ENCODE data around the gene KIRREL3. TPM values are rescaled to one million over a fixed set of nuclear protein-coding genes. Genes with fewer than 3 reads are reported as not detected.

KIRREL3 gene
- total and polyA plus RNA-seq, 2 of the 8 experiments (the other 6 are each of a cell fraction or from before 2014, with no cell fraction given), result 0.29 to 0.32 TPM

DNA sequence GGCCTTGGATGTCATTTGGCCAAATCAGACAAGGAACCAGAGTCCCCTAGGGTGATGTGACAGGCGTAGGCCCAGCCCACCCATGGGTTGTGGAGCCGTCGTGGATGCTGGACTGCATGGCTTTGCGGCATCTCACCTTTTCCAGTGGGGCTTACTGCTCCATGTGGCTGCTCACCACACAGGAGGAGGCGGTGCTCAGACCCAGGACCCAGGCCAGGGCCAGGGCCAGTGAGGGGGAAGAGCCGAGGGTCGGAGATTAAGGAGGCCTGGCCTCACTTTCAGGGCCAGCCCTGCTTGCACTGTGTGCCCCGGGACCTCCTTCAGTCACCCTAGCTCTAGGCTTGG, 539.5 kb downstream of the KIRREL3 start:
- Histone ChIP-seq H4K91ac (replicated peaks; ENCODE audit: insufficient read length, low read length) (no peak overlapping the region), H3K23me2 (ENCODE audit: low read depth, low read length) (peaks cover 5% of the 10 kb centered on the region; the same call in 1 of the 2 replicates), H3K56ac (replicated peaks; ENCODE audit: insufficient read length, low read depth, low read length) (no peak overlapping the region), H3K9ac (replicated peaks in 1 of 4; ENCODE audit: extremely low read depth in 1 of 4, low read depth in 3 of 4, low read length in 3 of 4) (no peak overlapping the region), H2BK15ac (ENCODE audit: low read length) (no peak overlapping the region), H2AFZ (ENCODE audit: low read length) (no peak overlapping the region), H3K36me3 (ENCODE audit: control insufficient read depth in 2 of 4, insufficient read depth in 4 of 4, low read length in 3 of 4) (no peaks in the 10 kb centered on the region), H3K4me3 (ENCODE audit: extremely low read depth in 1 of 4, insufficient read depth in 2 of 4, low read depth in 3 of 4, low read length in 4 of 4) (no peak overlapping the region), H4K8ac (ENCODE audit: extremely low read depth, insufficient read depth, low read length) (no peak overlapping the region), H2BK12ac (ENCODE audit: low read depth, low read length) (no peak overlapping the region), H3K4ac (replicated peaks; ENCODE audit: insufficient read length, low read depth, low read length) (no peak overlapping the region), H2AK5ac (ENCODE audit: low read depth, low read length) (no peak overlapping the region), H2BK20ac (ENCODE audit: low read length) (no peak overlapping the region), H2BK120ac (replicated peaks; ENCODE audit: low read depth, low read length) (no peak overlapping the region), H3K79me2 (ENCODE audit: control insufficient read depth in 1 of 2, insufficient read depth in 2 of 2, low read length in 2 of 2) (no peaks in the 10 kb centered on the region), H3K18ac (ENCODE audit: extremely low read depth, low read length) (no peak overlapping the region), H3K27ac (ENCODE audit: low read depth, low read length) (no peak overlapping the region), H3K79me1 (ENCODE audit: low read depth, low read length) (no peaks in the 10 kb centered on the region), H4K20me1 (replicated peaks in 1 of 2; ENCODE audit: control insufficient read depth in 1 of 2, insufficient read depth in 2 of 2, low read length in 2 of 2) (peaks cover 0 to 2% of the 10 kb centered on the region in 2 experiments), H3K9me3 (ENCODE audit: insufficient read depth in 2 of 2, low read depth in 1 of 2, low read length in 1 of 2) (no peaks in the 10 kb centered on the region), H4K5ac (ENCODE audit: insufficient read length, low read depth, low read length) (no peak overlapping the region), H3K27me3 (replicated peaks in 1 of 4; ENCODE audit: control insufficient read depth in 3 of 4, extremely low read depth in 1 of 4, insufficient read depth in 3 of 4, low read length in 3 of 4) (peaks cover 0 to 2% (median 0%) of the 10 kb centered on the region in 4 experiments; a peak in 1 of 7 replicates), H3K4me1 (replicated peaks in 1 of 4; ENCODE audit: control insufficient read depth in 3 of 4, insufficient read depth in 4 of 4, low read length in 3 of 4) (peaks cover 0 to 2% (median 0%) of the 10 kb centered on the region in 4 experiments; a peak in 3 of 7 replicates), H3K14ac (ENCODE audit: insufficient read length) (no peak overlapping the region), H3K4me2 (ENCODE audit: insufficient read depth in 1 of 2, low read depth in 2 of 2, low read length in 2 of 2) (no peak overlapping the region), H2BK5ac (ENCODE audit: low read depth, low read length) (no peak overlapping the region), H3K23ac (ENCODE audit: insufficient read length) (no peak overlapping the region)
- no peak for FAIRE-seq
- 92% methylated on average over 7 of the region's 8 CpGs; no CpG with 5 or more reads in 1 of the 2 experiments for WGBS, 2 experiments (ENCODE audit: extremely low coverage in 1 of 2, insufficient coverage in 1 of 2, insufficient read length in 1 of 2, insufficient replicate concordance in 2 of 2, low coverage in 1 of 2, low lambda C conversion rate in 2 of 2, missing lambda C conversion rate in 1 of 2)
- POLR2A ChIA-PET (ENCODE audit: partially characterized antibody), result no interaction called here
- CTCF ChIA-PET (ENCODE audit: partially characterized antibody), result interaction anchor here (0.6 to 2.4 kb wide), 9 partner anchors 9 to 1283 kb away, joined by 3 to 9 read pairs (median 4); no protein-coding TSS in a partner anchor
- DNase-seq (ENCODE audit: low read depth in 1 of 2, low spot score in 2 of 2), result no peak
- no peak for TF ChIP-seq SAP30 (IDR thresholded peaks at IDR 0.05; ENCODE audit: insufficient read depth, insufficient replicate concordance, low read length)
- no peak for TF ChIP-seq YY1 (IDR thresholded peaks at IDR 0.05; ENCODE audit: low read depth, low read length)
- TF ChIP-seq RBBP5 (IDR thresholded peaks at IDR 0.05; ENCODE audit: borderline replicate concordance, low read depth, low read length), result no peak
- TF ChIP-seq EP300 (IDR thresholded peaks at IDR 0.05; ENCODE audit: borderline replicate concordance in 1 of 2, low read depth in 2 of 2, low read length in 2 of 2), result no peak

Measured in H1 (cell line).